ENCODE results near the gene PRICKLE1. TPM values are rescaled to one million over a fixed set of nuclear protein-coding genes. Genes with fewer than 3 reads are reported as not detected.

The PRICKLE1 gene
- total and polyA plus RNA-seq, 3 donors from 2014 or later, result 7.9 to 16.5 (median 11.5) TPM

DNA sequence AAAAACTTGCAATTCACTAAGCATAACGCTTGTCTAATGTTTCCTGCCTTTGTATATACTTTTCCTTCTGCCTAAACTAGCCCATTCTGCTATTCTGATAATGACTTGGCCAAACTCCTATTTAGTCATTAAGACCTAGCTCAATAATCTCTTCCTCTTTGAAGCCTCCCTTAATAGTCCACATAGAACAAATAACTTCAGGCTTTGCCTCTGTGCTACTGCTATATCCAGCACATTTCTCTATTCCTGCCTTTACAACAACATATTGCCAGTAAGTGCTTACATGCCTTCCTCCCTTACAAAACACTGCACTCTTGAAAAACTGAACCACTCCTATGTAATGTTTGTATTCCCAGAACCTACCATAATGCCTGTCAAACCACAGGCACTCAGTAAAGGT is 13.8 kb downstream of the PRICKLE1 start:
- Histone ChIP-seq H3K36me3 (ENCODE audit: low read depth, missing control alignments) (no peaks in the 10 kb centered on the region), H3K9me3 (no peaks in the 10 kb centered on the region), H3K4me1 (peaks cover 3% of the 10 kb centered on the region), H3K4me3 (no peak overlapping the region), H3K27ac (no peak overlapping the region), H3K27me3 (no peaks in the 10 kb centered on the region)
- no peak for TF ChIP-seq POLR2A (IDR thresholded peaks at IDR 0.05)
- TF ChIP-seq, protein P1, sequence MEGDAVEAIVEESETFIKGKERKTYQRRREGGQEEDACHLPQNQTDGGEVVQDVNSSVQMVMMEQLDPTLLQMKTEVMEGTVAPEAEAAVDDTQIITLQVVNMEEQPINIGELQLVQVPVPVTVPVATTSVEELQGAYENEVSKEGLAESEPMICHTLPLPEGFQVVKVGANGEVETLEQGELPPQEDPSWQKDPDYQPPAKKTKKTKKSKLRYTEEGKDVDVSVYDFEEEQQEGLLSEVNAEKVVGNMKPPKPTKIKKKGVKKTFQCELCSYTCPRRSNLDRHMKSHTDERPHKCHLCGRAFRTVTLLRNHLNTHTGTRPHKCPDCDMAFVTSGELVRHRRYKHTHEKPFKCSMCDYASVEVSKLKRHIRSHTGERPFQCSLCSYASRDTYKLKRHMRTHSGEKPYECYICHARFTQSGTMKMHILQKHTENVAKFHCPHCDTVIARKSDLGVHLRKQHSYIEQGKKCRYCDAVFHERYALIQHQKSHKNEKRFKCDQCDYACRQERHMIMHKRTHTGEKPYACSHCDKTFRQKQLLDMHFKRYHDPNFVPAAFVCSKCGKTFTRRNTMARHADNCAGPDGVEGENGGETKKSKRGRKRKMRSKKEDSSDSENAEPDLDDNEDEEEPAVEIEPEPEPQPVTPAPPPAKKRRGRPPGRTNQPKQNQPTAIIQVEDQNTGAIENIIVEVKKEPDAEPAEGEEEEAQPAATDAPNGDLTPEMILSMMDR (IDR thresholded peaks at IDR 0.05), result no peak
- WGBS, 2 donors, result 60 to 78% methylated on average over 1 of the region's 1 CpG
- DNase-seq, result no peak
- intact Hi-C loops (cut with DNase I; ENCODE audit: low total_unique reads), result no loop called here

DNA sequence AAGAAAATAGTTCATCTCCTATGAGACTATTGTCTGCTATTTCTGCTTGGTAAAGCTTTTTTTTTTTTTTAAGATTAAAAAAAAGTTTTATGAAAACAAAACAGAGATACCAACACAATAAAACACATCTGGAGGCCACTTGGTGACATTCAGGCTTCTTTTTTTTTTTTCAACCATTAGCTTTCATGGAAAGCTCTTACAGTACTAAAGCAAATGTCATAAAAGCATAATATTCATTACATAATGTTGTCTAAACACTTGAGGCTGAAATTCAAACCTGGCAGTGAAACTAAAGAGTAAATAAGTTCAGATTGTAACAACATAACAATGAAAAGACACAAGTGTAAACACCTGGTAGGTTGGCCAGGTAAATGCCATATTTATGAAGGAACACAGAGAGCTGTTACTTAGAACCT is 14.7 kb downstream of the PRICKLE1 start:
- Histone ChIP-seq H3K4me3 (no peak overlapping the region), H3K27ac (no peak overlapping the region), H3K36me3 (ENCODE audit: low read depth, missing control alignments) (no peaks in the 10 kb centered on the region), H3K9me3 (no peaks in the 10 kb centered on the region), H3K4me1 (peaks cover 3% of the 10 kb centered on the region), H3K27me3 (no peaks in the 10 kb centered on the region)
- intact Hi-C loops (cut with DNase I; ENCODE audit: low total_unique reads), result no loop called here
- DNase-seq, result no peak
- TF ChIP-seq, protein P1 (IDR thresholded peaks at IDR 0.05), result no peak
- TF ChIP-seq POLR2A (IDR thresholded peaks at IDR 0.05), result no peak

DNA sequence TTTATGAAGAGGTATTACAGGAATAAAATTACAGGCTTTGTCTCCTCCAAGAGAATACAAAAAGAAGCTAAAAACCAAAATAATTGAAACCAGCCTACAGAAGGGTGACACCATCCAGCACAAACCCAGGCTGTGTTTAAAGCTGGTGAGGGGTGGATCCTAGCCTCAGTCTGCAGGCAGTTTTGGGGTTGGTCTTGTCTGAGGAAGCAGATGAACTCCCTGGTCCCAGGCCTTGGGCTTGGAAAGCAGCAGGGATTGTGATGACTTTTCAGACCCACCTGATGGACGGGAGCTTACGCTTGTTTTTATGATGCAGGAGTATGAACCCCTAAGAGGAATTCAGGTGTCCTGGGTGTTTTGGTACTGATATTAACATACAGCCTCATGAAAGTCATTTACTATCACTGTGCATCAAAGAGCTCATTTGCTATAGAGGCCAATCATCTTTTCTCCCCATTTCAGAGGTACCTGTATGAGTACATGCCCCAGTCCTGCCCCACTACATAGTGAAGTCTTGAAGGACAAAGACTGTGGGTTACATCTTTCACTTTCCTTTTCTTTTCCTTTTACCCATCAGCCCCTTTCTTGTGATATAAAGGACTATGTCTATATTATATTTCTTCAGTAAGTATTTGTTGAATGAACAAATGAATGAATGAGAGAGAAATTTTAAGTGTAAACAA is 18.1 kb downstream of the PRICKLE1 start:
- no peaks in the 10 kb centered on the region for H3K27me3 ChIP-seq
- DNase-seq, result no peak
- no peaks in the 10 kb centered on the region for H3K36me3 ChIP-seq (ENCODE audit: low read depth, missing control alignments)
- H3K4me1 ChIP-seq, result no peaks in the 10 kb centered on the region
- TF ChIP-seq, protein P1 (IDR thresholded peaks at IDR 0.05), result no peak
- TF ChIP-seq POLR2A (IDR thresholded peaks at IDR 0.05), result no peak
- H3K27ac ChIP-seq, result no peak overlapping the region
- 83 to 88% methylated on average over 2 of the region's 2 CpGs for WGBS, 2 donors
- H3K4me3 ChIP-seq, result no peak overlapping the region
- no peaks in the 10 kb centered on the region for H3K9me3 ChIP-seq
- intact Hi-C loops (cut with DNase I; ENCODE audit: low total_unique reads), result no loop called here

DNA sequence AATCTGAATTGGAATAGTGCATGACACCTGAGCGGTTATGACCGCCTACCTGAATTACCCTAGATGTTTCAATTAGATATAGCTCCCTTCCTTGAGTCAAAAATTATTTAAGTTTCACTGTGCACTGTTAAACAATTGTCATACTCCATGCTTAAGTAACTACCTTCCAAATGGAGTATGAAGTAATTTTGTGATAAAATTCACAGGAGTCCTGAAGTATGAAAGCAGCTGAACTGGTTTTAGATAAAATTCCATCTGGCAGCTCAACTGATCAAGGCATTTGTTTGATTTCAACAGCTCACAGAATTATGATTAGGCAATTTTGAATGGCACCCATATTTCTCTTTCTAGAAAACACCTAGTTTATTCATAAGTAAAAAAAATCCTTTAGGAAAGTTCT is 19.5 kb downstream of the PRICKLE1 start:
- TF ChIP-seq POLR2A (IDR thresholded peaks at IDR 0.05), result no peak
- TF ChIP-seq, protein P1 (IDR thresholded peaks at IDR 0.05), result no peak

More for the DNA sequence above, 19.5 kb downstream of the PRICKLE1 start:
- H3K36me3 ChIP-seq (ENCODE audit: low read depth, missing control alignments), result no peaks in the 10 kb centered on the region
- H3K27me3 ChIP-seq, result no peaks in the 10 kb centered on the region
- DNase-seq, result no peak
- no peak overlapping the region for H3K4me3 ChIP-seq
- H3K4me1 ChIP-seq, result no peaks in the 10 kb centered on the region
- H3K27ac ChIP-seq, result no peak overlapping the region
- 87 to 88% methylated on average over 2 of the region's 2 CpGs for WGBS, 2 donors
- no peaks in the 10 kb centered on the region for H3K9me3 ChIP-seq
- intact Hi-C loops (cut with DNase I; ENCODE audit: low total_unique reads), result no loop called here

Data from testis (tissue), 3 donors.